C4-2B (cell line): ENCODE measurements around the gene CCM2L.

ENCODE experiments used
- H3K27ac ChIP-seq: fragments of 450-650 bp; 2 replicates; pipeline ENCODE4 v1.5.1; 2017
- CTCF ChIP-seq: fragments of 450-650 bp; conservative IDR thresholded peaks from 2 replicates; pipeline ENCODE4 v1.5.1; 2017; ENCODE audit warnings: mild to moderate bottlenecking
- ZFX ChIP-seq: fragments of 450-650 bp; IDR thresholded peaks from 2 replicates; pipeline ENCODE4 v1.6.1; 2017

Gene CCM2L

GRCh38 chr20:32064667-32065066, 54.4 kb downstream of the CCM2L start:
- TF ChIP-seq ZFX (no peak), CTCF (no peak)
- no peak overlapping the region for H3K27ac ChIP-seq

- H3K27ac ChIP-seq, result no peak overlapping the region
- TF ChIP-seq CTCF (no peak), ZFX (no peak)
Measured at GRCh38 chr20:32067234-32067821, 57.1 kb downstream of the CCM2L start.

- no peak overlapping the region for H3K27ac ChIP-seq
- TF ChIP-seq CTCF (no peak), ZFX (no peak)
Measured at GRCh38 chr20:32068174-32068573, 57.9 kb downstream of the CCM2L start.

- TF ChIP-seq ZFX (no peak), CTCF (no peak)
- H3K27ac ChIP-seq, result no peak overlapping the region
Measured at GRCh38 chr20:32069711-32070110, 59.5 kb downstream of the CCM2L start.

- TF ChIP-seq ZFX, result no peak
- no peak for TF ChIP-seq CTCF
- no peak overlapping the region for H3K27ac ChIP-seq
Measured at GRCh38 chr20:32070282-32070681, 60.0 kb downstream of the CCM2L start.

- TF ChIP-seq ZFX (no peak), CTCF (no peak)
Measured at GRCh38 chr20:32070690-32071213, 60.5 kb downstream of the CCM2L start.

GRCh38 chr20:32071395-32072167, 61.3 kb downstream of the CCM2L start:
- TF ChIP-seq CTCF (no peak), ZFX (no peak)
- H3K27ac ChIP-seq, result no peak overlapping the region

More at GRCh38 chr20:32070690-32071213, 60.5 kb downstream of the CCM2L start:
- no peak overlapping the region for H3K27ac ChIP-seq
